ENCODE data around the gene FOXG1. TPM values are rescaled to one million over a fixed set of nuclear protein-coding genes. Genes with fewer than 3 reads are reported as not detected.

Gene FOXG1
- total RNA-seq, 4 donors from 2014 or later: not detected

DNA sequence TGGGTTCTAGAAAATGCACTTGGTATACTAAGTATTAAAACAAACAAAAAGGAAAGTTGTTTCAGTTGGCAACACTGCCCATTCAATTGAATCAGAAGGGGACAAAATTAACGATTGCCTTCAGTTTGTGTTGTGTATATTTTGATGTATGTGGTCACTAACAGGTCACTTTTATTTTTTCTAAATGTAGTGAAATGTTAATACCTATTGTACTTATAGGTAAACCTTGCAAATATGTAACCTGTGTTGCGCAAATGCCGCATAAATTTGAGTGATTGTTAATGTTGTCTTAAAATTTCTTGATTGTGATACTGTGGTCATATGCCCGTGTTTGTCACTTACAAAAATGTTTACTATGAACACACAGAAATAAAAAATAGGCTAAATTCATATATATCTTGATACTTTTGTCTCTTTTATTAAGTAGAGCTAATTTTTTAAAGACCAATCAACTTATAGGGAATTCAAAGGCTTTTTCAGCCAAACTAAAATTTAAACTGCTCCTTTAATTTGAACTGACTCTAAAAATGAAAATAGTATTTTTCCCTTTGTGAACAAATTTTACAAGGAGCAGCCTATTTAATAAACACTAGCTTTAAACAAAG, 2.8 kb downstream of the FOXG1 start:
- TF ChIP-seq, protein P1, sequence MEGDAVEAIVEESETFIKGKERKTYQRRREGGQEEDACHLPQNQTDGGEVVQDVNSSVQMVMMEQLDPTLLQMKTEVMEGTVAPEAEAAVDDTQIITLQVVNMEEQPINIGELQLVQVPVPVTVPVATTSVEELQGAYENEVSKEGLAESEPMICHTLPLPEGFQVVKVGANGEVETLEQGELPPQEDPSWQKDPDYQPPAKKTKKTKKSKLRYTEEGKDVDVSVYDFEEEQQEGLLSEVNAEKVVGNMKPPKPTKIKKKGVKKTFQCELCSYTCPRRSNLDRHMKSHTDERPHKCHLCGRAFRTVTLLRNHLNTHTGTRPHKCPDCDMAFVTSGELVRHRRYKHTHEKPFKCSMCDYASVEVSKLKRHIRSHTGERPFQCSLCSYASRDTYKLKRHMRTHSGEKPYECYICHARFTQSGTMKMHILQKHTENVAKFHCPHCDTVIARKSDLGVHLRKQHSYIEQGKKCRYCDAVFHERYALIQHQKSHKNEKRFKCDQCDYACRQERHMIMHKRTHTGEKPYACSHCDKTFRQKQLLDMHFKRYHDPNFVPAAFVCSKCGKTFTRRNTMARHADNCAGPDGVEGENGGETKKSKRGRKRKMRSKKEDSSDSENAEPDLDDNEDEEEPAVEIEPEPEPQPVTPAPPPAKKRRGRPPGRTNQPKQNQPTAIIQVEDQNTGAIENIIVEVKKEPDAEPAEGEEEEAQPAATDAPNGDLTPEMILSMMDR (IDR thresholded peaks at IDR 0.05): no peak
- no peak for TF ChIP-seq POLR2A (IDR thresholded peaks at IDR 0.05)
- no peak overlapping the region for H3K4me3 ChIP-seq
- intact Hi-C loops (cut with DNase I; ENCODE audit: low total_unique reads): no loop called here
- no peak for DNase-seq
- no peaks in the 10 kb centered on the region for H3K36me3 ChIP-seq
- peaks cover 0 to 15% of the 10 kb centered on the region in 2 donors for H3K4me1 ChIP-seq
- no peaks in the 10 kb centered on the region for H3K9me3 ChIP-seq
- H3K27ac ChIP-seq: no peak overlapping the region
- peaks cover 32 to 84% of the 10 kb centered on the region in 2 donors for H3K27me3 ChIP-seq

DNA sequence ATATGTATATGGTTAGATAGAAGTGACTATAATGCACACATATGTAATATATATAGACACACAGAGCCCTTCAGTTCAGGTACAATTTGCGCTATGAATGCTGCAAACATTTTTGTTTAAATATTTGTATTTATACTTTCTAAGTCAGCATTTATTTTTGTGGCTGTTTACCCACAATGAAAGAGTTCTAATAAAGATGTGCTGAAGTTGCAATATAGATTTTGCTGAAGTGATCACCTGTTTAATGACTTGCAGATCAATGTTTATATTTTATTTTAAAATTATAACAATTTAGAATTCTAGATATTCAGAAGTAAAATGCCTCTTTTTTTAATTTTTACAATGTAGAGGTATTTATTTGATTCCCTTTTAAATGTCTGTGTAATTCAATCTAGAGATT, 3.5 kb downstream of the FOXG1 start:
- H3K4me3 ChIP-seq: no peak overlapping the region
- H3K27me3 ChIP-seq: peaks cover 34 to 83% of the 10 kb centered on the region in 2 donors
- intact Hi-C loops (cut with DNase I; ENCODE audit: low total_unique reads): no loop called here
- TF ChIP-seq POLR2A (IDR thresholded peaks at IDR 0.05): no peak
- TF ChIP-seq, protein P1 (IDR thresholded peaks at IDR 0.05): no peak
- no peaks in the 10 kb centered on the region for H3K36me3 ChIP-seq
- H3K4me1 ChIP-seq: peaks cover 0 to 15% of the 10 kb centered on the region in 2 donors
- H3K27ac ChIP-seq: no peak overlapping the region
- H3K9me3 ChIP-seq: no peaks in the 10 kb centered on the region
- DNase-seq: no peak

DNA sequence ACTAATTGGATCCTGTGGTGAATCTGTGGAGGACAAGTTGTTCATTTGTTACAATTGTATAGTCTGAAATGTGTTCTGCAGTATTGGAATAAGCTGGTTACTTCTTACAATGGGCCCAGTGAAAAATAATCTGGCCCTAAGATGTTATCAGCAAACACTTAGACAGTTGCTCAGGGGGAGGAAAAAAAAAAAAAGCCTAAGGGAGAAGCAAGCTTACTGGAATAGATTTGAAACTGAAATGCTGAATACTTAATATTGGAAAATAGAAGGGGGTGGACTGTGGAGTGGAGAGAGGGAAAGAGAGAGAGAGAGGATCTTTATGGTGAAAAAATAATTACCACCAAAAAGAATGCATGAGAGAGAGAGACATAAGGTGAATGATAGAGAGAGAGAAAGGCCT, 4.0 kb downstream of the FOXG1 start:
- H3K27me3 ChIP-seq: peaks cover 32 to 83% of the 10 kb centered on the region in 2 donors

DNA sequence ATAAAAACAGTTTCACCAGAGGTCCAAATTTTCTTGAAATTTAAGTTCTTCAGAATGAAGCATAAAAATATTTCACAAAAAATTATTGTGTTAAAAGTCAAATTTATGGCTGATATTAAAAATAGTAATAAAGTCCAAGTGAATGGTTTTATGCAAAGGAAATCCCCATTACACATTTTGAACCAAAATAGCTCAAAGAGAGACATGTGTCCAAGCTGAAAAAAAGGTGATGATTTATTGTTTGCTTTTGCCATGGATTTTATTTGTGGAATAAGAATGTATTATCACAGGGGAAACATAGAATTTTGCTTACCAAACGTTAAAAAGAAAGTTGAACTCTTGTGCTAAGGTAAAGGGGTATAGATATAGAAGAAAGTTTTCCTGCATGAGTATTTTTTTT, 4.6 kb downstream of the FOXG1 start:
- Histone ChIP-seq H3K27ac (no peak overlapping the region), H3K4me3 (no peak overlapping the region), H3K27me3 (peaks cover 26 to 83% of the 10 kb centered on the region in 2 donors), H3K9me3 (no peaks in the 10 kb centered on the region), H3K4me1 (peaks cover 0 to 8% of the 10 kb centered on the region in 2 donors), H3K36me3 (no peaks in the 10 kb centered on the region)
- no peak for DNase-seq
- intact Hi-C loops (cut with DNase I; ENCODE audit: low total_unique reads): no loop called here
- TF ChIP-seq, protein P1 (IDR thresholded peaks at IDR 0.05): no peak
- TF ChIP-seq POLR2A (IDR thresholded peaks at IDR 0.05): no peak

More for the DNA sequence above, 4.0 kb downstream of the FOXG1 start:
- intact Hi-C loops (cut with DNase I; ENCODE audit: low total_unique reads): no loop called here
- Histone ChIP-seq H3K4me1 (peaks cover 0 to 13% of the 10 kb centered on the region in 2 donors), H3K36me3 (no peaks in the 10 kb centered on the region), H3K4me3 (no peak overlapping the region), H3K9me3 (no peaks in the 10 kb centered on the region), H3K27ac (no peak overlapping the region)
- TF ChIP-seq POLR2A (IDR thresholded peaks at IDR 0.05): no peak
- DNase-seq: no peak

DNA sequence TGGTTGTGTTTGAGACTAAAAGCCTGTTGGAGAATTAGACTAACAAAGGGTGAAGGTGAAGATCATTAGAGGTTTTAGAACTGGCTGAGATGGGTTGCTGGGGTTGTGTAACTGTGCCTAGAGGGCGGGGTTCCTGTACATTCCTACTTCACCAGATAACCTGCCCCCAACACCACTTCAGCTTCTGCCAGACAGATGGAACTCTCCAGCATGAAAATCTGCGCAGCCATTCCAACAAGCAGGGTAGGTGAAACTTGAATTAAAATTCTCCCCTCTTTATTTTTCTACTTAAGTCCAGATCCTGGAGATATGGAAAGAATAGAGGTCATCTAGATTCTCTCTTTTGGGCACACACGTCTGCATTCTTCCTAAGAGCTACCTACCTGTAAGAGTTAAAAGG, 6.0 kb downstream of the FOXG1 start:
- no peaks in the 10 kb centered on the region for H3K4me1 ChIP-seq
- no peak for TF ChIP-seq POLR2A (IDR thresholded peaks at IDR 0.05)
- TF ChIP-seq, protein P1 (IDR thresholded peaks at IDR 0.05): no peak

More for the DNA sequence above, 6.0 kb downstream of the FOXG1 start:
- Histone ChIP-seq H3K36me3 (no peaks in the 10 kb centered on the region), H3K4me3 (no peak overlapping the region), H3K9me3 (no peaks in the 10 kb centered on the region), H3K27ac (no peak overlapping the region), H3K27me3 (peaks cover 22 to 92% of the 10 kb centered on the region in 2 donors)
- intact Hi-C loops (cut with DNase I; ENCODE audit: low total_unique reads): no loop called here
- no peak for DNase-seq
